Stimulated activated CD4-positive, alpha-beta T cell treated with anti-CD3 and anti-CD28 coated beads, TNF-alpha, amount 100 ng/mL, for 24 hours (primary cell): ENCODE data around the gene AMPH.

Experiments used
- DNase-seq, 3 experiments: peaks; one replicate each; pipeline ENCODE4 v3.0.0-alpha.2; 2020; ENCODE audit warnings: low read depth in 3 of 3

AMPH gene

GRCh38 chr7:38542156-38542555, 89.0 kb downstream of the AMPH start:
- no peak for DNase-seq

GRCh38 chr7:38541440-38541839, 89.7 kb downstream of the AMPH start:
- DNase-seq: no peak

DNA sequence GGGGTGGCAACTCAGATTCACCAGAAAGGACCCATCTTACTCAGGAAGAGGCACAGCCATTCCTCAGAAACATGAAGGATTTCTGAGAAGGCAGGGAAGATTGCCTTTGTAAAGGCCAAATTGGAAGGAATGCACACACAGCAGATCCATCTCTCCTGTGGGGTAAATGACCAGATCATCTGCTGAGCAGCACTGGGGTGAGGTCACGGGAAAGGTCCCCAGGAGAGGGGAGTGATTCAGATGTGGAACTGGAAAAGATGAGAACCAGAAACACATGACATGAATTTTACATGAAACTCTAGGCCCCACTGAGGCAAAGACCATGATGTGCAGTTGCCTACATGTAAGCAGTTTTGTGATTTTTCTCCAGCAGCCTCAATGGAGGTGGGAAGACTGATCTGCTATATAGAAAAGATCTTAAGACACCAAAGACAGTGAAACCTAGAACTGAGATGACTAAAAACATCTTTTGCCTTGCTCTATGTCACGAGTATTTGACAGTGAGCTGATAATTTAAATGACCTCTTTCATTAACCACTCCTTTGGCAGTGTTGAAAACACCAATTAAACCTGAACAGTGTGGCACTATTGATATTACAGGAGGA, 91.6 kb downstream of the AMPH start:
- DNase-seq: no peak

GRCh38 chr7:38535073-38535472, 96.1 kb downstream of the AMPH start:
- DNase-seq: no peak

DNA sequence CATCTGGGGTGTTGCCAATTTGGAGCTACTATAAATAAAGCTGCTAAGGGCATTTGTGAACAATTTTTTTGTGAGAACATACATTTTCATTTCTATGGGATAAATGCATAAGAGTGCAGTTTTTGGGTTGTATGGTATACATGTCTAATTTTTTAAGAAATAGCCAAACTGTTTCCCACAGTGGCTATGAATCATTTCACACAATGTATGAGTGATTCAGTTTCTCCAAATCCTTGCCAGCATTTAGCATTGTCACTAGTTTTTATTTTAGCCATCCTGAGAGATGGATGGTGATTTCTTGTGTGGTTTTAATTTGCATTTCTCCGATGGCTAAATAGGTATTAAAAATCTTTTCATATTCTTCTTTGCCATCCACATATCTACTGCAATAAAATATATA, 105.3 kb downstream of the AMPH start:
- DNase-seq: no peak

DNA sequence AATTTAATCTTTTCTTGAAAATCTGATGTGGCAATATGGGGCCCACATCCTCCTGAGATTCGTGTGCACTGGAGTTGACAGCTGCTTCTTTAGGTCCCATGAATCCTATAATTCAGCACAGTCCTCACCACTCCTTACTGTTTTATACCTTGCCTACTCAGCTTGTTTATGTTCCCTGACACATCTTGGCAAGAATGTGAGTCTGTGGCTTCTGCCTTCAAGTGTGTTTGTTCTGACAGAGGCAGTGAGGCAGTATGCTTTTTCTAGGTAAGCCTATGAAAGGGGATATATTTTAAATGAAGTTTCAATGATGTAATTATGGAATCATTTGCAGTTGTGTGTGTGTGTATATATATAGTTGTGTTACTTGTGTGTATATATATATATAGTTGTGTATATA, 106.4 kb downstream of the AMPH start:
- DNase-seq: no peak

GRCh38 chr7:38520741-38521140, 110.4 kb downstream of the AMPH start:
- no peak for DNase-seq

- DNase-seq: no peak
These were observed 112.6 kb downstream of the AMPH start for GRCh38 chr7:38518541-38518940.

GRCh38 chr7:38512704-38513103, 118.5 kb downstream of the AMPH start:
- no peak for DNase-seq

DNA sequence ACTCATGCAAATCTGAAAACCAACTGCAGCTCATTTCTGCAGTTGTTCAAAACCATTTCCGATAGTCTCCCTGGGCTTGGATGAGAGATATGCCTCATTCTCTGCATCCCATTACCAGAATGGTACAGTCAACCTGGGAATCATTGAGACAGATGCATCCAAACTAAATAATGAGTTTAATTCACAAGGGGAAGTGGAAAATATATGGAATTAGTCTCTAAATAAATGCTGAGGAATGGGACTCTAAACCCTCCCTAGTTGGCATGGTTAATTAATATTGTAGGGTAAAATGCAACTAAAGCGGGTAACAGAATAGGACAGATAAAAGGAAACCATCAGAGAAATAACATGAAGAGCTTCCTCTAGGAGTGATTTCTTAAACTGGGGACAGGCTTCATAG, 118.9 kb downstream of the AMPH start:
- no peak for DNase-seq

DNA sequence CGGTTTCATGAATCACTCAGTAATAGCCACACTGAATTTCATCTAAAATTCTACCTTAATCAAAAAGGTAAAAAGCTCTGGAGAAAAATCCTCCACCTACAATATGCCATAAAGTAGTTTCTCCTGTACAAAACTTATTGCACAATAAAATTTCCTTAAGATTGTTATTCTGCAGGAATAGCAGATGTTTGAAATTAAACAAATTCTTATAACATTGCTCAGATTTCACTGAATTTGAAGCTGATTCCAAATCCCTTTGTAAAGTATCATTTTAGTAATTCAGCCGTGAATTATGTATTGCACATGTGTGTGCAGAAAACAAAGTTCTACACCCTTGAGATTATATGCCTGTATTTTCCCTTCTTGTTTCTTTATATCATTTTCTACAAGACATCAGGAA, 123.8 kb downstream of the AMPH start:
- DNase-seq: no peak

DNA sequence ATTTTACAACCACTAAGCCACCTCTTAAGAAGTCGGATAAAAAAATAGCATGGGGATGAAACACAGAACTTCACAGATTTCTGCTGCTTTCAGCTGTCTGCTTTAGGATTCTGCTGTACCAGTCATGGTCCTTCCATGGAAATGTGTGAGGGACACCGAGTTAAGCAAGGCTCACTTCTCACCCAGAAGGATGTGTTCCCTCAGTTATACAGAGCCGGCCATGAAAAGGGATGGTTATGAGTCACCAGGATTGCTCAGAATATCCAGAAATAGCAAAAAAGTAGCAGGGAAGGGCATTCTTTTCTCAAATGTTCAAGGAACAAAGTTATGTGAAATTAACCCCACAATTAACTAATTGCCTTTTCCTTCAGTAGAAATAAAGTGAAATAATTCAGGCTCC, 124.4 kb downstream of the AMPH start:
- no peak for DNase-seq

DNA sequence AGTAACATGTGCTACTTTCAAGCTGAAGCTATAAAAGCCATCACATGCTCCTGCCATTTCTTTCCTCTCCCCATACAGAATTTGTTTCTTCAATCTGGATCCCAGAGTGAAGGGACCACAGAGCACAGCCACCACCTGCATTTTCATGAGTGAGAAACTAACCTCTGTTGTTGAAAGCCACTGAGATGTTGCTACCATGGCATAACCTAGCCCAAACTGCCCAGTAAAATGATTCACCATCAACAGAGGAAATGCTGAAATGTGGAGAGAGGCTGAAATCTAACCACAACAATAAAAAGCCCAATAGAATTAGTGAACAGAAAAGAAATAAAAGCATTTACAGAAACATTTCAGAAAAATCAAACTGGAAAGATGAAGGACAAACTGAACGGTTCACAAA, 125.2 kb downstream of the AMPH start:
- no peak for DNase-seq

GRCh38 chr7:38504684-38505083, 126.5 kb downstream of the AMPH start:
- DNase-seq: no peak

DNA sequence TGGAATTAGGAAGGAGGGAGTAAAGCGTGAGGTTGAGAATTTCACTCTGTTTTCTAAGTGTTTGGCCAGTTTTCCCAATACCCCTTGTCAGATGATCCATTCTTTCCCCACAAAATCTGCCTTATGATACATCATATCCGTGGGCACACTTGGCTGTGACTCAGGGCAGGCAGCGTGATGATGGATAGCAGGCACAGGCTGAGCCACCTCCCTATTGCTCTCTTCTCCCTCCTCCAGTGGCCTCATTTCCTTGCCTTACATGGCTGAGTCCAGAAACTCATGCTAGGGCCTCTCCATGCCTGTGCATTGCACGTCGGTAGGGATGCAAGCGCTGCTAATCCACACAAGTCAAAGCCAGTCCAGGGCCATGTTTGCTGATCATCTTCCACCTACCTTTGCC, 128.3 kb downstream of the AMPH start:
- DNase-seq: no peak

GRCh38 chr7:38502289-38502688, 128.9 kb downstream of the AMPH start:
- no peak for DNase-seq

GRCh38 chr7:38492010-38492409, 139.2 kb downstream of the AMPH start:
- no peak for DNase-seq

- no peak for DNase-seq
These were observed 148.7 kb downstream of the AMPH start for GRCh38 chr7:38482521-38482920.

- DNase-seq: no peak
These were observed 149.8 kb downstream of the AMPH start for GRCh38 chr7:38481401-38481800.

DNA sequence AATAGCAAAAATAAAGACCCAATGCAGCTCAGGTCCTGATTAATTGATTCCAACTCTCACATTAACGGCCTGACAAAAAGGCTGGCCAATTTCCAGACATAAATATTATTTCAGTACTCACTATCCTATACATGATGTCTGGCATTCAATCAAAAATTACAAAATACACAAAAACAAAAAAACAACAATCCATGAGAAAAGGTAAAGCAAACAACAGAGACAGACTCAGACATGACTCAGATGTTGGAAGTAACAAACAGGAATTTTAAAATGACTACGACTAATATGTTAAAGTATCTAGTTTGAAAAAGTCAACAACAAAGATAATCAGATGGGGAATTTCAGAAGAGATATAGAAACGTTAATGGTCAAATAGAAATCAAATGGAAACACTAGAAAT, 152.8 kb downstream of the AMPH start:
- DNase-seq: no peak

- DNase-seq: no peak
These were observed 153.8 kb downstream of the AMPH start for GRCh38 chr7:38477333-38477732.

DNA sequence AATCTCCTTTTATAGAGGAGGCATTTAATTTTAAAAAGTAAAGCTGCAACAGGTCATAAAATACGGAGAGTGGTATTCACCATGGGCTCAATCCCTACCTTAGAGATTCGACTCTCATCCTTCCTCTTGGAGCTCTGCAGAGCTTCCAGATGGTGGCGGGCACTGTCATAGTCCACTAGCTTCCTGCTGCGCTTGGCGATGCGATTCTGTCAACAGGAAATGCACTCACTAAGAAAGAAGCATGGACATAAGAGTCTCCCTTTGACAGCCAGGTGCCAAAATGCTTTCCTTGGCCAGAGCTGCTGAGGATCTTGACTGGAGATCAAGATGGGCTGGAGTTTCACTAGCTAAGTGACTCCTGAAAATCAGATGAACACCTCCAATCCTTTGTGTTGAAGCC, 154.4 kb downstream of the AMPH start:
- no peak for DNase-seq

DNA sequence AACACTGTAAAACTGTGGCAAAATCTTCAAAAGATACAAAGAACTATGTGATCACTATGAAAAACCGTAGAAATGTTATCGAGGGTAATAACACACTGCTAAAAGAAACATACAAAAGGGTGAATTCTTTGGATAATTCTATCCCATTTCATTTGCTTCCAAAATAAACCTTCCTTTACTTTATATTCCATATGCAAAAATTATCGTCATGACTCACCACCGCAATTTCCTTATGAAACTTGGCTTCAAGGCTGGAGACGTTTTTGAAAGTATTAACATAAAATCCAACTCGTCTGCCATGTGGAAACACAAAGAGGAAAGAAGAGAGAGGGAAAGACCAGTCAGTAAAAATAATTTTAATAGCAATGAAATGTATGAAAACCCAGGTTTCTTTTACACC, 165.2 kb downstream of the AMPH start:
- DNase-seq: no peak
